PFSK-1 (cell line): ENCODE data around the gene EME1.

Experiments used
- FOXP2 ChIP-seq: optimal IDR thresholded peaks from 2 replicates; pipeline ENCODE3; 2011; ENCODE audit warnings: borderline replicate concordance, control low read depth, inconsistent platforms; ENCODE audit not compliant: insufficient read depth; ENCODE audit errors: extremely low read length, extremely low read depth
- POLR2AphosphoS5 ChIP-seq: IDR thresholded peaks from 2 replicates; pipeline ENCODE4 v1.6.1; 2012; ENCODE audit warnings: low read depth, mild to moderate bottlenecking, control low read depth, low read length, moderate library complexity
- REST ChIP-seq, 2 experiments: IDR thresholded peaks; 2 replicates each; pipeline versions ENCODE4 v1.6.1 to v1.8.0; 2011 to 2012; ENCODE audit warnings: low read depth in 2 of 2, low read length in 2 of 2, control low read depth in 1 of 2, inconsistent platforms in 1 of 2, mild to moderate bottlenecking in 1 of 2, moderate library complexity in 1 of 2; ENCODE audit not compliant: insufficient read depth in 1 of 2
- SIN3A ChIP-seq: IDR thresholded peaks from 2 replicates; pipeline ENCODE4 v1.6.1; 2012; ENCODE audit warnings: mild to moderate bottlenecking, low read length, moderate library complexity, borderline replicate concordance; ENCODE audit not compliant: insufficient read depth

DNA sequence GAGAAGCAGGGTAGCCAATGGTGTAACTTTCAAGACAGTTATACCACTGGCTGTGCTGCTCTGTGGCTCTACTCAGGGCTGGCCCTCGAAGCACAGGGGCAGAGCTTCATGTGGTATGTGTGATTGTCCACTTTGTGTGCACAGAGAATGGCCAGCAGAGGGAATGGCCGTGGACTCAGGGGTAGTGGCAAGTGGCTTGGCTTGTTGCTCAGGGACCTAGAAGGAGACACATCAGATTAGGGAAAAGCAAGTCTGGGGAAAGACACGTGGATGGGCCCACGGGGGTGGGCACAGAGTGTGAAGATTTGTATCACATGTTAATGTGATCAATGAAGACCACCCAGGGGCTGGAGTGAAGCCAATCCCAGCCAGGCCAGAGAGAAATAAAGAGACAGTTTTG, 47.1 kb upstream of the EME1 start:
- TF ChIP-seq SIN3A (no peak), POLR2AphosphoS5 (no peak), FOXP2 (no peak), REST (IDR thresholded peaks at IDR 0.05; ENCODE audit: insufficient read depth in 1 of 2, low read depth in 2 of 2, low read length in 2 of 2) (no peak)
